HEK293T (cell line): Measurements from ENCODE around the gene CNTD1.
"Not testable (repeated sequence)": the region's sequence is repeated elsewhere in the genome, so short reads cannot be mapped to it uniquely, and the experiment has no call there.

Experiments used
- CTCF ChIA-PET: fragments of 350-600 bp; formaldehyde crosslinking; extraction: SDS; loops from one replicate; lab custom pipeline; 2021; ENCODE audit warnings: antibody characterized with exemption, inconsistent platforms; lab: Yijun Ruan, JAX
- POLR2A ChIA-PET: fragments of 350-600 bp; formaldehyde crosslinking; extraction: SDS; loops from one replicate; lab custom pipeline; 2020; ENCODE audit warnings: antibody characterized with exemption, inconsistent platforms; lab: Yijun Ruan, JAX
- DNase-seq: peaks from one replicate; pipeline ENCODE4 v3.0.0; 2012; ENCODE audit warnings: mixed read lengths; ENCODE audit errors: extremely low spot score
- ARNT ChIP-seq: fragments of 450-650 bp; IDR thresholded peaks from 2 replicates; pipeline ENCODE4 v1.6.1; 2017; ENCODE audit warnings: mild to moderate bottlenecking
- BHLHE40 ChIP-seq: fragments of 450-650 bp; IDR thresholded peaks from 2 replicates; pipeline ENCODE4 v1.6.1; 2016; ENCODE audit warnings: mild to moderate bottlenecking, moderate library complexity, borderline replicate concordance
- CTBP1 ChIP-seq: fragments of 450-650 bp; IDR thresholded peaks from 2 replicates; pipeline ENCODE4 v1.6.1; 2016; ENCODE audit warnings: borderline replicate concordance
- ELF4 ChIP-seq: fragments of 450-650 bp; IDR thresholded peaks from 2 replicates; pipeline ENCODE4 v1.6.1; 2017; ENCODE audit warnings: antibody characterized with exemption
- FOXA1 ChIP-seq: fragments of 450-650 bp; IDR thresholded peaks from 2 replicates; pipeline ENCODE4 v1.6.1; 2016; ENCODE audit warnings: mild to moderate bottlenecking
- FOXK2 ChIP-seq: fragments of 450-650 bp; IDR thresholded peaks from 2 replicates; pipeline ENCODE4 v1.6.1; 2016; ENCODE audit warnings: mild to moderate bottlenecking
- FOXM1 ChIP-seq: fragments of 450-650 bp; IDR thresholded peaks from 2 replicates; pipeline ENCODE4 v1.6.1; 2017; ENCODE audit warnings: mild to moderate bottlenecking, borderline replicate concordance
- HDGF ChIP-seq: fragments of 450-650 bp; IDR thresholded peaks from 2 replicates; pipeline ENCODE4 v1.6.1; 2017; ENCODE audit warnings: antibody characterized with exemption, borderline replicate concordance
- L3MBTL2 ChIP-seq: fragments of 450-650 bp; conservative IDR thresholded peaks from 2 replicates; pipeline ENCODE4 v1.6.1; 2016; ENCODE audit warnings: mild to moderate bottlenecking
- LEF1 ChIP-seq: fragments of 450-650 bp; IDR thresholded peaks from 2 replicates; pipeline ENCODE4 v1.6.1; 2017; ENCODE audit warnings: mild to moderate bottlenecking, borderline replicate concordance
- NFRKB ChIP-seq: fragments of 450-650 bp; IDR thresholded peaks from 2 replicates; pipeline ENCODE4 v1.6.1; 2016; ENCODE audit warnings: mild to moderate bottlenecking, moderate library complexity
- PKNOX1 ChIP-seq: fragments of 450-650 bp; IDR thresholded peaks from 2 replicates; pipeline ENCODE4 v1.6.1; 2016
- SP1 ChIP-seq: fragments of 450-650 bp; IDR thresholded peaks from 2 replicates; pipeline ENCODE4 v1.6.1; 2017
- SUZ12 ChIP-seq: fragments of 450-650 bp; IDR thresholded peaks from 2 replicates; pipeline ENCODE4 v1.6.1; 2016; ENCODE audit warnings: mild to moderate bottlenecking
- TARDBP ChIP-seq: fragments of 450-650 bp; IDR thresholded peaks from 2 replicates; pipeline ENCODE4 v1.6.1; 2016
- ZNF384 ChIP-seq: fragments of 450-650 bp; IDR thresholded peaks from 2 replicates; pipeline ENCODE4 v1.6.1; 2016

CNTD1 gene

DNA sequence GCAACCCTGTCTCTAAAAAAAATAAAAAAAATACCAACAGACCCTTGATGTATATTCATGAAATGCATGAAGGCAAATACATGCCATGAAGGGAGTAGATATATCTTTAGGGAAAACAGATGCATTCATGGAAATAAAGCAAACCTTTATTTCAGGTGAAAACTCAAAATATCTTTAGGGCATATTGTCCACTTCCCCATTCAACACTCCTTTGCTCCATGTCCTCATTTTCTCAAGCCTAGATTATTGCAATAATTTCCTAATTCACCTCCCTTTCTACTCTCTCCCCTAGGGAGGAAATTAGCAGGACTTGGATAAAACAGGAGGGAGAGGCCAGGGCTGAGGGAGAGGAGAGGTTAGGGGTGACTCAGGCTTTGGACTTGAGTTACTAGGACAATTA lies 31.1 kb upstream of the CNTD1 start:
- no peak for DNase-seq
- no peak for TF ChIP-seq ELF4
- TF ChIP-seq LEF1, result no peak
- no peak for TF ChIP-seq L3MBTL2
- no peak for TF ChIP-seq BHLHE40
- no peak for TF ChIP-seq TARDBP
- TF ChIP-seq HDGF, result no peak
- no peak for TF ChIP-seq FOXA1
- TF ChIP-seq SP1, result no peak
- no peak for TF ChIP-seq ARNT
- TF ChIP-seq PKNOX1, result no peak
- no peak for TF ChIP-seq FOXM1
- no peak for TF ChIP-seq NFRKB
- no peak for TF ChIP-seq SUZ12
- TF ChIP-seq FOXK2, result no peak
- no peak for TF ChIP-seq CTBP1
- TF ChIP-seq ZNF384, result no peak
- ChIA-PET CTCF (no interaction called here), POLR2A (no interaction called here)

DNA sequence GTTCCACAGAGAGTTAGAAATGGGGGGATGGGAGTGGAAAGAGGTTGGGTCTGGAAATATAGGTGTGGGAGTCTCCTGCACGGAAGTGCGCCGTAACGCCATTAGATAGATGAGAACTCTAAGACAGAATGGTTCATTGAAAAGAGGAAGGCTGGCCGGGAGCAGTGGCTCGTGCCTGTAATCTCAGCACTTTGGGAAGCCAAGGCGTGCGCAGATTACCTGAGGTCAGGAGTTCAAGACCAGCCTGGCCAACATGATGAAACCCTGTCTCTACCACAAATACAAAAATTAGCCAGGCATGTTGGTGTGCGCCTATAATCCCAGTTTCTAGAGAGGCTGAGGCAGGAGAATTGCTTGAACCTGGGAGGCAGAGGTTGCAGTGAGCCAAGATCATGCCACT lies 30.7 kb upstream of the CNTD1 start:
- POLR2A ChIA-PET, CTCF ChIA-PET, DNase-seq: not testable (repeated sequence)

- not testable (repeated sequence) for DNase-seq
- ChIA-PET CTCF (interaction anchor here (0.7 kb wide), 1 partner anchor 234 kb away, joined by 4 read pairs; no protein-coding TSS in a partner anchor), POLR2A (interaction anchor here (0.7 kb wide), 1 partner anchor 15 kb away, joined by 3 read pairs; no protein-coding TSS in a partner anchor)
These were observed 28.7 kb upstream of the CNTD1 start for GRCh38 chr17:42769964-42770363.

DNA sequence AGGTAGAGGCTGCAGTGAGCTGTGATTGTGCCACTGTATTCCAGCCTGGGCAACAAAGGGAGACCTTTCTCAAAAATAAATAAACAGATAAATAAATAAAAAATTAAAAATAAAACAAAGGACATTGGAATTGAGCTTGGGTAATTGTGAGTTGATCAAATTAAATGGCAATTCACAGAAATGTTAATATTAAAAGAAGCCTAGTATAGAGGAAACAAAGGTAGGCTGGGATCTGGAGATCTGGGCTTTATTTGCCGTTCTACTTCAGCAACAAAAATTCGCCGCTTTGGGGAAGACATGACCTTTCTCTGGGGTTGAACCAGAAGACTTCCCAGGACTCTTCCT lies 25.7 kb upstream of the CNTD1 start:
- ChIA-PET POLR2A (interaction anchor here (0.6 to 3.6 kb wide), 30 partner anchors 8 to 241 kb away, joined by 3 to 58 read pairs (median 5); partner anchors contain the start of genes BECN1, CNTD1, COA3 and PSMC3IP), CTCF (interaction anchor here (1.5 kb wide), 1 partner anchor 9 kb away, joined by 10 read pairs; no protein-coding TSS in a partner anchor)
- DNase-seq, result no peak
- TF ChIP-seq ZNF384 (no peak), SUZ12 (no peak), SP1 (no peak), NFRKB (no peak), LEF1 (no peak), TARDBP (no peak), FOXM1 (no peak), ELF4 (no peak), CTBP1 (no peak)

DNA sequence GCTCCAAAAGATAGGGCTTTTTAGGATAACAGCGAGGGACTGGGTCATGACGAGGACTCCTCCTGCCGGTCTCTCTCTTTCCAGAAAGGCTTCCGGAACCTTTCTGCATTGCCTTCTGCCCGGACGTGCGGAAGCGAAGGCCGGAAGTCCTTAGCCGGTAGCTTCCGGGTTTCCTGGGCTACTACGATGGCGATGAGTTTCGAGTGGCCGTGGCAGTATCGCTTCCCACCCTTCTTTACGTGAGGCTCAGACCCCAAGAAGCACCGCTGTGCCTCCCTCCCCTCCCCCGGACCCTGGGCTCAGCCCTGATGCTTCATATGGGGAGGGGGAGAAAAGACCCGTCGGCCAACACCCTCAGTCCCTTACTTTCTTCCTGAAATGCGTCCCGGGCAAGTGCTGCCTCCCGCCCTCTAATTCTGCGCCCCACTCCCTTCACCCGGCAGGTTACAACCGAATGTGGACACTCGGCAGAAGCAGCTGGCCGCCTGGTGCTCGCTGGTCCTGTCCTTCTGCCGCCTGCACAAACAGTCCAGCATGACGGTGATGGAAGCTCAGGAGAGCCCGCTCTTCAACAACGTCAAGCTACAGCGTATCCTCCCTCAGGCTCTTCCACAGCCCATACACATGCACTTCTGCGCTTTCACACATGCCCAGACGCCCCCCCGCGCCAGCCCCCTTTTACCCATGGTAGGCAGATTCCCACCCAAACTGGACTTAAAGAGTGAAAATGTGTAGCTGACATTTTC lies 25.2 kb upstream of the CNTD1 start, which contains the start of gene VPS25:
TSS of gene VPS25 (plus strand) at position 160 of the 746 bp plus-strand sequence. CDS start at position 187, 27 bp downstream.
- TF ChIP-seq ARNT (peak; percentile 76), ELF4 (peak; percentile 91), SUZ12 (no peak), CTBP1 (peak; percentile 94), FOXM1 (no peak), SP1 (no peak)
- ChIA-PET CTCF (interaction anchor here (0.6 to 1.5 kb wide), 3 partner anchors 10 to 64 kb away, joined by 3 to 10 read pairs (median 10); no protein-coding TSS in a partner anchor), POLR2A (interaction anchor here (0.6 to 3.6 kb wide), 36 partner anchors 7 to 241 kb away, joined by 3 to 58 read pairs (median 5); partner anchors contain the start of genes BECN1, CNTD1, COA3 and PSMC3IP)
- peak; percentile 86 for DNase-seq

DNA sequence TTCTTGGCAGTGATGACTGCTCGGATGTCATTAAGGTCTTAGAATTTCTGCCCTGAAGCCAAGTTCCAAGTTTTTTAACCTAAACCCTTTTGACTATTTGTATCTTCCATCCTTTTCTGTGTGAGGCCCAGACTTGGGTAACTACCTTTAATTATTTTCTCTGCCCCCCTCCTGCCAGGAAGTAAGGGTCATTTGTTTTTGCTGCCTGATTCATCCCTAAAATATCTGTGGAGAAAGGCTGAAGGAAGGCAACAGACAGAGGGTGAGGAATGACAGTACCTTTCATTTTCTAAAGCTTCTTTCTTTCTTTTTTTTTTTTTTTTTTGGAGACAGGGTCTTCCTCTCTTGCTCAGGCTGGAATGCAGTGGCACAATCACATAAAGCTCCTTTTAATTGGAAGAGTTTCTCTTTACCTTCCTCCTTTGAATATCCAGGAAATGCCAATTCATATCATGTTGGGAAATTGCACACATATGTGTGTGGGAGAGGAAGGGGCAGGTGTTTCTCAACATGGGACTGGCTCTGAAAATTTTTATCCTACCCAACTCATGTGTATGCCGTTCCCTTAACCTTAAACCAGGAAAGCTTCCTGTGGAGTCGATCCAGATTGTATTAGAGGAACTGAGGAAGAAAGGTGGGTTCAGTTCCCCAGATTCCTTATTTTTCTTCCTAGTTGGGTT lies 24.5 kb upstream of the CNTD1 start:
- CTCF ChIA-PET, result interaction anchor here (0.6 to 1.2 kb wide), 2 partner anchors 10 to 65 kb away, joined by 3 to 10 read pairs; no protein-coding TSS in a partner anchor
- TF ChIP-seq NFRKB (no peak), LEF1 (no peak), HDGF (no peak), ZNF384 (no peak), FOXA1 (no peak), PKNOX1 (no peak), FOXM1 (no peak)
- DNase-seq, result no peak

GRCh38 chr17:42775534-42776098 lies 23.0 kb upstream of the CNTD1 start:
- TF ChIP-seq FOXM1 (no peak), ELF4 (no peak), FOXA1 (no peak), PKNOX1 (no peak), SP1 (no peak), ZNF384 (no peak), SUZ12 (no peak), L3MBTL2 (no peak), LEF1 (no peak), TARDBP (no peak), HDGF (no peak), CTBP1 (no peak), ARNT (no peak), BHLHE40 (no peak)
- no peak for DNase-seq
- ChIA-PET POLR2A (no interaction called here), CTCF (no interaction called here)

More for the DNA sequence above, 24.5 kb upstream of the CNTD1 start:
- POLR2A ChIA-PET, result interaction anchor here (0.9 to 3.6 kb wide), 25 partner anchors 8 to 224 kb away, joined by 3 to 58 read pairs (median 6); partner anchors contain the start of genes BECN1, CNTD1, COA3 and RAMP2
